Esophagus muscularis mucosa (tissue), 4 donors: ENCODE results near the gene ACACA. TPM values are rescaled to one million over a fixed set of nuclear protein-coding genes. Genes with fewer than 3 reads are reported as not detected.

Experiments used
- DNase-seq: peaks from one replicate; pipeline ENCODE4 v3.0.0-alpha.2; 2017; ENCODE audit errors: extremely low spot score
- H3K27ac ChIP-seq, 4 donors: fragments of 200-600 bp; sonication (generic); replicated peaks in 1 of 4; 1 replicate in 3 of 4; 2 replicates in 1 of 4; pipeline ENCODE4 v1.5.1; 2016 to 2019; ENCODE audit warnings: mild to moderate bottlenecking in 1 of 4
- H3K27me3 ChIP-seq, 4 donors: fragments of 200-600 bp; sonication (generic); one replicate each; pipeline versions ENCODE4 v1.5.1 to v1.6.0; 2016 to 2019
- H3K36me3 ChIP-seq, 4 donors: fragments of 200-600 bp; sonication (generic); one replicate each; pipeline ENCODE4 v1.5.1; 2016 to 2019
- H3K4me1 ChIP-seq, 4 donors: fragments of 200-600 bp; sonication (generic); one replicate each; pipeline ENCODE4 v1.5.1; 2016 to 2019
- H3K4me3 ChIP-seq, 4 donors: fragments of 200-600 bp; sonication (generic); 1 replicate in 2 of 4; 2 replicates in 2 of 4; pipeline ENCODE4 v1.5.1; 2016 to 2019; ENCODE audit warnings: mild to moderate bottlenecking in 4 of 4, moderate library complexity in 1 of 4
- H3K9me3 ChIP-seq, 4 donors: fragments of 200-600 bp; sonication (generic); 1 replicate in 3 of 4; 2 replicates in 1 of 4; pipeline ENCODE4 v1.5.1; 2016 to 2019
- CTCF ChIP-seq, 3 experiments: fragments of 200-600 bp in 2 of 3; fragments of 450-650 bp in 1 of 3; sonication (generic) in 2 of 3; IDR thresholded peaks; one replicate each; pipeline ENCODE4 v1.5.1; 2017 to 2019; ENCODE audit warnings: antibody characterized with exemption in 3 of 3, mild to moderate bottlenecking in 2 of 3, moderate library complexity in 1 of 3
- EP300 ChIP-seq: sonication (generic); formaldehyde crosslinking; IDR thresholded peaks from one replicate; pipeline ENCODE4 v1.6.1; 2017; ENCODE audit warnings: antibody characterized with exemption
- POLR2A ChIP-seq: fragments of 450-650 bp; IDR thresholded peaks from one replicate; pipeline ENCODE4 v1.6.1; 2017; ENCODE audit warnings: antibody characterized with exemption, moderate library complexity, mild to moderate bottlenecking, low read depth
- POLR2AphosphoS5 ChIP-seq, 2 donors: sonication (generic); formaldehyde crosslinking; IDR thresholded peaks; one replicate each; pipeline ENCODE4 v1.6.1; 2017; ENCODE audit warnings: antibody characterized with exemption in 2 of 2
- WGBS: methylation state at CpG from one replicate; pipeline ENCODE4 v1.1.5; 2018; 5-methylcytosine and 5-hydroxymethylcytosine counted together
- intact Hi-C: fragments of 100-400 bp; cut with DNase I; formaldehyde crosslinking; loops from one replicate; pipeline ENCODE4 v1.15.1; 2023
- total RNA-seq, 4 donors: library from RNA; depleted of rRNA; stranded (reverse); fragments of >200 nt; gene quantifications; one replicate each; pipeline versions ENCODE4 v1.1.0 to v1.2.1, GENCODE V29; 2016

Gene ACACA
- total RNA-seq, 4 donors from 2014 or later = 34.0 to 58.0 (median 50.5) TPM

DNA sequence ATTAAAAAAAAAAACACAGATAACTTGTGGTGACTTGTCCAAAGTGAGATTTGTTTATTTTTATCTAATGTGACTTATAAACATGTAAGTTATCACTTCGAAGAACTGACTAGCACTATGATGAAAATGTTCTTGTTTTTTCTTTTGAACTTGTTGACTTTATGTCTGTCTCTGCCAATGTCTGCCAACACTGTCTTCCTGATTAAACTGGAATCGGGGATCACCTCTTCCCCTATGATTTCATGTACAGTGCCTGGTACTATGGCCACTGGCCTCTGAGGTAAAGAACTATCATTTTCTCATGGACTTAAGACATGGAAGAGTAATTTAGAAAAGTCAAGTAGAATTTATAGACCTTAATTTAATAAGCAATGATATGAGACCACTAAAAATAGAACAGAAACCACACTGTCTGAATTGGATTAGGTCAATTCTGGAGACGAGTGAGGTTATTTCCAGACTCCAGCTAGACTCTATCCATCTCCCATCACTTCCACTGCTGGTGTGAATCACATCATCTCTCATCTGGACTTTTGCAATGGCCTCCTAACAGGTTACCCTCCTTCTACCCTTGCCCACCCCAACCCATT, 22.0 kb downstream of the ACACA start:
- no peaks in the 10 kb centered on the region for H3K9me3 ChIP-seq
- H3K27ac ChIP-seq = no peak overlapping the region
- H3K4me1 ChIP-seq = no peaks in the 10 kb centered on the region
- DNase-seq = no peak
- no peak overlapping the region for H3K4me3 ChIP-seq
- no peaks in the 10 kb centered on the region for H3K27me3 ChIP-seq
- 63% methylated on average over 3 of the region's 3 CpGs for WGBS
- TF ChIP-seq POLR2A (no peak), EP300 (no peak), CTCF (IDR thresholded peaks at IDR 0.05) (no peak), POLR2AphosphoS5 (IDR thresholded peaks at IDR 0.05) (no peak)
- peaks cover 0 to 3% (median 0%) of the 10 kb centered on the region in 4 donors for H3K36me3 ChIP-seq
- intact Hi-C loops = no loop called here

- WGBS = 94% methylated on average over 1 of the region's 1 CpG
- no peaks in the 10 kb centered on the region for H3K36me3 ChIP-seq
- H3K4me1 ChIP-seq = no peaks in the 10 kb centered on the region
- no peak overlapping the region for H3K4me3 ChIP-seq
- TF ChIP-seq CTCF (IDR thresholded peaks at IDR 0.05) = no peak
- TF ChIP-seq POLR2A = no peak
- no peak for TF ChIP-seq EP300
- TF ChIP-seq POLR2AphosphoS5 (IDR thresholded peaks at IDR 0.05) = no peak
- no peak overlapping the region for H3K27ac ChIP-seq
- no peak for DNase-seq
- no peaks in the 10 kb centered on the region for H3K27me3 ChIP-seq
- H3K9me3 ChIP-seq = no peaks in the 10 kb centered on the region
- intact Hi-C loops = no loop called here
Observed at GRCh38 chr17:37382056-37382455, 24.6 kb downstream of the ACACA start.

DNA sequence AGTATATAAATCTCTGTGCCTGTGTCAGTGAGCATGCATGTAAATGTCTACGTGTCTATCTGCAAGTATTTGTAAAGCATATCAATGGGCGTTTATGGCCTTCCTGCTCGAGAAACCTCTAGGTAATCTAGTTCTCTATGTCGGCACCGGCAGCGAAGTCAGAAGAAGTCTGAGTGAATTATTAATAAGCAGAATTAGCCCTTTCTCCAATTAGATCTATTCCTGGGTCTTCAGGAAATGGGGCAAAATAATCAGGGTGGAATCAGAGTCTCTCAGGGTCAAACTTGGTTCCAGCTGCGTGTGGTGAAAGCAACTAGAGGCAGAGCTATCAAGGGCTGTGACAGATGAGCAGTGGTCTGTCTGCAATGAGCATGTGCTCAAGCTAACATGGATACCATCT, 30.9 kb downstream of the ACACA start, which contains the start of gene C17orf78:
TSS of gene C17orf78 (plus strand) at position 280 of the 400 bp plus-strand sequence. CDS start at position 388, 108 bp downstream.
- H3K36me3 ChIP-seq = no peaks in the 10 kb centered on the region
- peaks cover 0 to 5% (median 4%) of the 10 kb centered on the region in 4 donors for H3K4me1 ChIP-seq
- no peaks in the 10 kb centered on the region for H3K27me3 ChIP-seq
- TF ChIP-seq POLR2AphosphoS5 (IDR thresholded peaks at IDR 0.05) (no peak), EP300 (no peak), POLR2A (no peak), CTCF (IDR thresholded peaks at IDR 0.05) (no peak)
- intact Hi-C loops = loop anchor here (2.0 kb wide), 1 partner anchor 19 kb away; no protein-coding TSS in a partner anchor
- no peaks in the 10 kb centered on the region for H3K9me3 ChIP-seq
- H3K27ac ChIP-seq = no peak within 1 kb of the TSS
- no peak for DNase-seq
- H3K4me3 ChIP-seq = no peak within 1 kb of the TSS
- 95% methylated on average over 7 of the region's 7 CpGs for WGBS

DNA sequence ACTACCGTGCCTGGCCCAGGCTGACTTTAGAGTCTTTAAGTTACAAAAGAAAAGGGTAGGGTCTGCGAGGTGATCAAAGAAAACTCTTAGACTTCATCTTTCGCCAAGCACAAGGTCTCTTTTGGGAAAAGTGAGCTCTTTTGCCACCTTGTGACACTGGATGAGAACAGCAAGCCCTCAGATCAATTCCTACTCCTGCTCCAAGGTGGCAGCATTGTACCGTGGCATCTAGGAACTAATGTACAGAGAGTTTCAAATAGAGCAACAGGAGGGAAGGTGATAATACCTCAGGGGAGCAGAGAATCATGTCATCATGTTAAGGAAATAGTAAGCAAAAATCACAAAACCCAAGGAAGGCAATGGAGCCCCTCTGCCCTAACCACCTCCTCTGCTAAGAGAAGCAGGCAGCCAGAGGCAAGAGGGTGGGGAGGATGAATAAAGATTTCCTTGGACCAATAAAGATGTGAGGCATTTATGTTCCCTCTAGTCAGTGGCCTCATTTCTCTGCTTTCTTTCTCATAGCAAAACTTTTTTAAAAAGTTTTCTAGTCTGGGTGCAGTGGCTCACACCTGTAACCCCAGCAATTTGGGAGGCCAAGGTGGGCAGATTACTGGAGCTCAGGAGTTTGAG, 33.0 kb downstream of the ACACA start:
- H3K9me3 ChIP-seq = no peaks in the 10 kb centered on the region
- DNase-seq = no peak
- 6% methylated on average over 4 of the region's 4 CpGs for WGBS

More for the DNA sequence above, 33.0 kb downstream of the ACACA start:
- no peaks in the 10 kb centered on the region for H3K36me3 ChIP-seq
- intact Hi-C loops = loop anchor here (2.0 kb wide), 1 partner anchor 21 kb away; no protein-coding TSS in a partner anchor
- H3K27ac ChIP-seq = no peak overlapping the region
- H3K27me3 ChIP-seq = no peaks in the 10 kb centered on the region
- TF ChIP-seq POLR2AphosphoS5 (IDR thresholded peaks at IDR 0.05) = peak in 1 of 2 donors; percentile 34
- TF ChIP-seq EP300 = no peak
- TF ChIP-seq CTCF (IDR thresholded peaks at IDR 0.05) = peak; percentile 90 to 98 (median 95)
- peaks cover 0 to 5% (median 4%) of the 10 kb centered on the region in 4 donors for H3K4me1 ChIP-seq
- no peak overlapping the region for H3K4me3 ChIP-seq
